ENCODE results near the gene JARID2. TPM values are rescaled to one million over a fixed set of nuclear protein-coding genes. Genes with fewer than 3 reads are reported as not detected.

JARID2 gene
- total RNA-seq, 4 donors from 2014 or later, result 20.0 to 29.4 (median 23.9) TPM

GRCh38 chr6:15531973-15532372 is 286.1 kb downstream of the JARID2 start:
- no peaks in the 10 kb centered on the region for H3K9me3 ChIP-seq
- H3K27me3 ChIP-seq, result no peaks in the 10 kb centered on the region
- WGBS, result 97% methylated on average over 7 of the region's 7 CpGs
- H3K4me1 ChIP-seq, result peaks cover 10% of the 10 kb centered on the region
- no peak for DNase-seq (ENCODE audit: low spot score in 2 of 2)
- no peak for TF ChIP-seq EP300 (IDR thresholded peaks at IDR 0.05)
- no peak for TF ChIP-seq CTCF (IDR thresholded peaks at IDR 0.05)
- no peak for TF ChIP-seq POLR2A (IDR thresholded peaks at IDR 0.05)
- TF ChIP-seq POLR2AphosphoS5 (IDR thresholded peaks at IDR 0.05), result no peak
- H3K36me3 ChIP-seq, result peaks cover 26% of the 10 kb centered on the region
- no peak overlapping the region for H3K27ac ChIP-seq
- H3K4me3 ChIP-seq, result no peak overlapping the region

DNA sequence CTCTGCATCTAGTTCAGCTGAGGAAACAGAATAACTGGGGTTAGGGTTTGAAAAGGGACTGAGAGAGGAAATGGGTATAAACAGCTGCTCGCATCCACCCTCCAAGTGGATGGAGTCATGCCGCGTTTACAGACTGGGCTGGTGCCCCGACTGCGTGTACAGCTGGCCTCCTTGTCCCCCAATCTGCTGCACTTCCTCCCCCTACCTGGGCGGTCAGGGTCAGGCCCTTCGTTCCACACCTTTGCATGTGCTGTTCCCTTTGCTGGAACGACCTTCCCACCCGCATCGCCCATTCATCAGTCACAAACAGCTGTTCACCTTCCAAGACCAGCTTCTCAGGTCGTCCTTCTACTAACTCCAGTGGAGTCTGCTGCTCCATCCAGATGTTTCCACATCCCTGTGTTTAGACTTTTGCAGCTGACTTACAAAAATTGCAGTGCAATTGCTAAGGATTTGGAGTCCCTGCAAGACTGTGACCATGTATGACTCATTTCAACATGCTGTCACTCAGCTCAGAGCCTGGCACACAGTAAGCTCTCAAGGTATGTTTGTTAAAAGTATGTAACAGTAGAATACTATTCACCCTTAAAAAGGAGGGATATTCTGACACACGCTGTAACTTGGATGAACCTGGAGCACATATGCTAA is 287.6 kb downstream of the JARID2 start:
- DNase-seq (ENCODE audit: low spot score in 2 of 2), result no peak
- TF ChIP-seq POLR2A (IDR thresholded peaks at IDR 0.05) (no peak), POLR2AphosphoS5 (IDR thresholded peaks at IDR 0.05) (no peak), EP300 (IDR thresholded peaks at IDR 0.05) (no peak), CTCF (IDR thresholded peaks at IDR 0.05) (no peak)
- Histone ChIP-seq H3K27ac (no peak overlapping the region), H3K4me3 (no peak overlapping the region), H3K4me1 (peaks cover 10% of the 10 kb centered on the region), H3K9me3 (no peaks in the 10 kb centered on the region), H3K36me3 (peaks cover 26% of the 10 kb centered on the region), H3K27me3 (no peaks in the 10 kb centered on the region)
- WGBS, result 95% methylated on average over 12 of the region's 12 CpGs

GRCh38 chr6:15534974-15535373 is 289.1 kb downstream of the JARID2 start:
- Histone ChIP-seq H3K27ac (no peak overlapping the region), H3K27me3 (no peaks in the 10 kb centered on the region), H3K9me3 (no peaks in the 10 kb centered on the region), H3K4me1 (peaks cover 10% of the 10 kb centered on the region), H3K36me3 (peaks cover 23% of the 10 kb centered on the region), H3K4me3 (no peak overlapping the region)
- DNase-seq (ENCODE audit: low spot score in 2 of 2), result no peak
- no peak for TF ChIP-seq EP300 (IDR thresholded peaks at IDR 0.05)
- TF ChIP-seq POLR2A (IDR thresholded peaks at IDR 0.05), result no peak
- no peak for TF ChIP-seq CTCF (IDR thresholded peaks at IDR 0.05)
- TF ChIP-seq POLR2AphosphoS5 (IDR thresholded peaks at IDR 0.05), result no peak
- WGBS, result 91% methylated on average over 3 of the region's 3 CpGs

DNA sequence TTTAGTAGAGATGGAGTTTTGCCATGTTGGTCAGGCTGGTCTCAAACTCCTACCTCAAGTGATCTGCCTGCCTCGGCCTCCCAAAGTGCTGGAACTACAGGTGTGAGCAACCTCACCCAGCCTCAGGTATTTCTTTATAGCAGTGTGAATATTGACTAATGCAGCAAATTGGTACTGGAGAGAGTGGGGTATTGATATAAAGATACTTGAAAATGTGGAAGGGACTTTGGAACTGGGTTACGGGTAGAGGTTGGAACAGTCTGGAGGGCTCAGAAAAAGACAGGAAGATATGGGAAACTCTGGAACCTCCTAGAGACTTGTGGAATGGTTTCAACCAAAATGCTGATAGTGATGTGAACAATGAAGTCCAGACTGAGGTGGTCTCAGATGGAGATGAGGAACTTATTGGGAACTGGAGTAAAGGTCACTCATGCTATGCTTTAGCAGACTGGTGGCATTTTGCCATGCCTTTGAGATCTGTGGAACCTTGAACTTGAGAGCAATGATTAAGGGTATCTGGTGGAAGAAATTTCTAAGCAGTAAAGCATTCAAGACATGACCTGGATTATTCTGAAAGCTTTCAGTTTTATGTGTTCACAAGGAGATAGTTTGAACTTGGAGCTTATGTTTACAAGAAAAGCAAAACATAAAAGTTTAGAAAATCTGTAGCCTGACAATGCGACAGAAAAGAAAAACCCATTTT is 289.8 kb downstream of the JARID2 start:
- no peak overlapping the region for H3K27ac ChIP-seq
- 75% methylated on average over 3 of the region's 3 CpGs for WGBS
- H3K4me3 ChIP-seq, result no peak overlapping the region
- H3K36me3 ChIP-seq, result peaks cover 20% of the 10 kb centered on the region
- H3K9me3 ChIP-seq, result no peaks in the 10 kb centered on the region
- no peaks in the 10 kb centered on the region for H3K27me3 ChIP-seq
- DNase-seq (ENCODE audit: low spot score in 2 of 2), result no peak
- TF ChIP-seq CTCF (IDR thresholded peaks at IDR 0.05) (no peak), POLR2A (IDR thresholded peaks at IDR 0.05) (no peak)
- H3K4me1 ChIP-seq, result peaks cover 10% of the 10 kb centered on the region

DNA sequence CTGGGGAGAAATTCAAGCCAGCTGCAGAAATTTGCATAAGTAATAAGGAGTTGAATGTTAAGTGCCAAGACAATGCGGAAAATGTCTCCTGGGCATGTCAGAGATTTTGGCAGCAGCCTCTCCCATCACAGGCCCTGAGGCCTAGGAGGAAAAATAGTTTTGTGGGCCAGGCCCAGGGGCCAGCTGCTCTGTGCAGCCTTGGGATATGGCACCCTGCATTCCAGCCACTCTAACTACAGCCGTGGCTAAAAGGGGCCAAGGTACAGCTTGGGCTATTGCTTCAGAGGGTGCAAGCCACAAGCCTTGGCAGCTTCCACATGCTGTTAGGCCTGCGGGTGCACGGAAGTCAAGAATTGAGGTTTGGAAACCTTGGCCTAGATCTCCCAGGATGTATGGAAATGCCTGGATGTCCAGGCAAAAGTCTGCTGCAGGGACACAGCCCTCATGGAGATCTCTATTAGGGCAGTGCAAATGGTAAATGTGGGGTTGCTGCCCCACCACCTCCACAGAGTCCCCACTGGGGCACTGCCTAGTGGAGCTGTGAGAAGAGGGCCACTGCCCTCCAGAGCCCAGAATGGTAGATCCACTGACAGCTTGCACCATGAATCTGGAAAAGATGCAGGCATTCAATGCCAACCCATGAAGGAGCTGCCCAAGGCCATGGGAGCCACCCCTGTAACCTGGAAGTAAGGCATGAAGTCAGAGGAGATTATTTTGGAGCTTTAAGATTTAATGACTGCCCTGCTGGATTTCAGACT is 290.5 kb downstream of the JARID2 start:
- 10% methylated on average over 2 of the region's 4 CpGs for WGBS
- no peak overlapping the region for H3K27ac ChIP-seq
- TF ChIP-seq POLR2A (IDR thresholded peaks at IDR 0.05), result no peak
- TF ChIP-seq POLR2AphosphoS5 (IDR thresholded peaks at IDR 0.05), result no peak
- TF ChIP-seq EP300 (IDR thresholded peaks at IDR 0.05), result no peak
- TF ChIP-seq CTCF (IDR thresholded peaks at IDR 0.05), result no peak
- no peak for DNase-seq (ENCODE audit: low spot score in 2 of 2)
- peaks cover 13% of the 10 kb centered on the region for H3K36me3 ChIP-seq
- no peaks in the 10 kb centered on the region for H3K27me3 ChIP-seq
- peaks cover 10% of the 10 kb centered on the region for H3K4me1 ChIP-seq
- no peak overlapping the region for H3K4me3 ChIP-seq
- H3K9me3 ChIP-seq, result no peaks in the 10 kb centered on the region

Data from suprapubic skin (tissue), 4 donors.